Thoracic aorta (tissue), 2 donors: ENCODE results near the gene FAM83C. TPM values are rescaled to one million over a fixed set of nuclear protein-coding genes. Genes with fewer than 3 reads are reported as not detected.

Experiments
- ATAC-seq: fragments of 150-250 bp; one replicate; pipeline ENCODE4 v1.8.0; 2017; ENCODE audit warnings: low read depth; ENCODE audit not compliant: insufficient number of reproducible peaks, low FRiP score
- DNase-seq: peaks from one replicate; pipeline ENCODE4 v3.0.0-alpha.2; 2020; ENCODE audit warnings: low spot score
- H3K27ac ChIP-seq, 2 donors: fragments of 200-600 bp; sonication (generic); 1 replicate in 1 of 2; 2 replicates in 1 of 2; pipeline ENCODE4 v1.5.1; 2016; ENCODE audit warnings: mild to moderate bottlenecking in 2 of 2, moderate library complexity in 2 of 2
- H3K27me3 ChIP-seq: fragments of 200-600 bp; sonication (generic); replicated peaks from 2 replicates; pipeline ENCODE4 v1.6.0; 2016; ENCODE audit warnings: mild to moderate bottlenecking; ENCODE audit not compliant: insufficient read depth
- H3K36me3 ChIP-seq: fragments of 200-600 bp; sonication (generic); one replicate; pipeline ENCODE4 v1.5.1; 2016
- H3K4me1 ChIP-seq, 2 donors: fragments of 200-600 bp; sonication (generic); 1 replicate in 1 of 2; 2 replicates in 1 of 2; pipeline versions ENCODE4 v1.5.1 to v1.6.0; 2016; ENCODE audit warnings: low read depth in 2 of 2, mild to moderate bottlenecking in 1 of 2; ENCODE audit not compliant: control insufficient read depth in 1 of 2
- H3K4me3 ChIP-seq: fragments of 200-600 bp; sonication (generic); 2 replicates; pipeline ENCODE4 v1.5.1; 2016; ENCODE audit warnings: mild to moderate bottlenecking
- H3K9me3 ChIP-seq: fragments of 200-600 bp; sonication (generic); 2 replicates; pipeline ENCODE4 v1.5.1; 2016
- CTCF ChIP-seq: fragments of 200-600 bp; sonication (generic); IDR thresholded peaks from one replicate; pipeline ENCODE4 v1.5.1; 2019; ENCODE audit warnings: antibody characterized with exemption
- total RNA-seq, 2 donors: library from RNA; depleted of rRNA; stranded (reverse); fragments of >200 nt; gene quantifications; one replicate each; pipeline versions ENCODE4 v1.1.0 to v1.2.3, GENCODE V29; 2016

FAM83C gene
- total RNA-seq, 2 donors from 2014 or later: not detected

GRCh38 chr20:35270021-35270902 lies 22.0 kb downstream of the FAM83C start:
- Histone ChIP-seq H3K27me3 (no peaks in the 10 kb centered on the region), H3K4me3 (no peak overlapping the region), H3K36me3 (peaks cover 27% of the 10 kb centered on the region), H3K9me3 (no peaks in the 10 kb centered on the region), H3K27ac (no peak overlapping the region), H3K4me1 (peaks cover 0 to 18% of the 10 kb centered on the region in 2 donors)
- no peak for TF ChIP-seq CTCF
- DNase-seq (no peak), ATAC-seq (no peak)

DNA sequence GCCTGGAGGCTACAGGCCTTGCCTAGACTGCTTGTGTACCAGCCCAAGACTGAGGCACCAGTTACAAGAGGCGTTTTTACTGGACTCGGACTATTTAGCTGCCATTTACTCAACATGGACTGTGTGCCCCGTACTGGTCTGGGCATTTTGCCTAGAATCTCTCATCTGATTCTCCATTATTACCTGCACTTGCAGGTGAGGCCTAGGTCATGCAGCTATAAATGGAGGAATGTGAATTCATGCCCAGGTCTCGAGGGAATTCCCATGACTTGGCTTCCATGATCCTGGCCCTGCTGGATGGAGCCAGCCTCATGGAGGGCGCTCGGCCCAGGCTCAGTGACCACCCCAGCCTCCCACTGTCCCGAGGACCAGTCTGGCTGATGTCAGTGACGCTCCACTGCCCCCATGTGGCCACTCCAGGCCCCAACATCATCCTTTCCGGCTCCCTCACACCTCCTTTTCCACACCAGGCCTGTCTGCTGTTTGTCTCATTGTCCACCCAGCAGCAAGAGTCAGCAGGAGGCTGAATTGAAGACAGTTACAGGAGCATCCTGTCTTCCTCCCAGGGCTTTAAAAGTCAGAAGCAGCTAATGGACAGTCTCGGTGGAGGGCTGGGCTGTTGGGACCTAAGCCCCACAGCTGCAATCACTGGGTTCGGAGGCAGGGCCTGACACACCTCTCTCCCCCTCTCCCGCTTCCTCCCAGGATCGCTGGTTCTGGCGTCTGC lies 23.0 kb downstream of the FAM83C start:
- Histone ChIP-seq H3K4me1 (peaks cover under 1 to 18% of the 10 kb centered on the region in 2 donors), H3K27ac (no peak overlapping the region), H3K36me3 (peaks cover 27% of the 10 kb centered on the region), H3K27me3 (no peaks in the 10 kb centered on the region), H3K4me3 (no peak overlapping the region), H3K9me3 (no peaks in the 10 kb centered on the region)
- TF ChIP-seq CTCF: peak; percentile 77
- no peak for DNase-seq
- no peak for ATAC-seq

GRCh38 chr20:35267092-35267491 lies 25.1 kb downstream of the FAM83C start:
- no peak for TF ChIP-seq CTCF
- H3K27ac ChIP-seq: no peak overlapping the region
- H3K9me3 ChIP-seq: no peaks in the 10 kb centered on the region
- H3K27me3 ChIP-seq: no peaks in the 10 kb centered on the region
- peaks cover 10 to 25% of the 10 kb centered on the region in 2 donors for H3K4me1 ChIP-seq
- no peak for DNase-seq
- H3K4me3 ChIP-seq: no peak overlapping the region
- ATAC-seq: no peak
- H3K36me3 ChIP-seq: peaks cover 27% of the 10 kb centered on the region

DNA sequence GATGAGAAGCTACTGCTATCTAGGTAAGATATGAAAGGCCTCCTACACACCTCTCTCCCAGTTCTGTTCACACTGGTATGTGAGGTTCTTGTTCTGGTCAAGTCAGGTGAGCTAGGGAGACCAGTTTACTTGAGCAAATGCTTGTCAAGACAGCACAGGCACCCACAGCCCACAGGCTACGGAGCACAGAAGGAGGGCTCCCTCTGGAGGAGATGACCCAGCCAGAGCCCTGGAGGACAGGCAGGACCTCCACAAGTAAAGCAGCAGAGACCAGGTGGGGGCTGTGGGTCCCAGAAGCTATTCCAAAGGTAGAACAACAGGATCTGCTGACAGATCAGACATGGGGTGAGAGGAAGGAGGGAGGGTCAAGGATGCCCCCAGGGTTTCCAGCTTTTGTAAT lies 27.5 kb downstream of the FAM83C start:
- Histone ChIP-seq H3K4me1 (peaks cover 20 to 40% of the 10 kb centered on the region in 2 donors), H3K36me3 (peaks cover 12% of the 10 kb centered on the region), H3K27ac (no peak overlapping the region), H3K4me3 (no peak overlapping the region), H3K9me3 (no peaks in the 10 kb centered on the region), H3K27me3 (no peaks in the 10 kb centered on the region)
- ATAC-seq (no peak), DNase-seq (no peak)
- no peak for TF ChIP-seq CTCF
